OCI-LY1 (cell line): ENCODE measurements around the gene COPS2.

Source experiments
- H2AFZ ChIP-seq: fragments of 200-600 bp; sonication (generic), shearing (Covaris generic); 2 replicates; pipeline ENCODE4 v1.6.0; 2014; ENCODE audit warnings: antibody characterized with exemption, mild to moderate bottlenecking, low read length
- H3F3A ChIP-seq: fragments of 200-600 bp; sonication (generic), shearing (Covaris generic); 2 replicates; pipeline ENCODE4 v1.6.0; 2014; ENCODE audit warnings: mild to moderate bottlenecking, antibody characterized with exemption, low read length, moderate library complexity; ENCODE audit not compliant: insufficient read depth
- H3K27ac ChIP-seq: fragments of 200-600 bp; sonication (generic); 2 replicates; pipeline ENCODE4 v1.5.1; 2014; ENCODE audit warnings: low read length, mixed run types, mild to moderate bottlenecking, low read depth; ENCODE audit not compliant: poor library complexity, severe bottlenecking
- H3K27me3 ChIP-seq: fragments of 200-600 bp; sonication (generic); 2 replicates; pipeline ENCODE4 v1.6.0; 2014; ENCODE audit warnings: antibody characterized with exemption, mild to moderate bottlenecking, low read length, moderate library complexity; ENCODE audit not compliant: insufficient read depth
- H3K36me3 ChIP-seq: fragments of 200-600 bp; sonication (generic); 2 replicates; pipeline ENCODE4 v1.6.1; 2014; ENCODE audit warnings: mild to moderate bottlenecking, antibody characterized with exemption, low read length, moderate library complexity, mixed read lengths; ENCODE audit not compliant: insufficient read depth
- H3K4me1 ChIP-seq: fragments of 200-600 bp; sonication (generic); 2 replicates; pipeline ENCODE4 v1.5.1; 2014; ENCODE audit warnings: mild to moderate bottlenecking, low read length, moderate library complexity; ENCODE audit not compliant: insufficient read depth, severe bottlenecking
- H3K4me2 ChIP-seq: fragments of 200-600 bp; sonication (generic), shearing (Covaris generic); 2 replicates; pipeline ENCODE4 v1.6.1; 2014; ENCODE audit warnings: low read length
- H3K4me3 ChIP-seq: fragments of 200-600 bp; sonication (generic); 2 replicates; pipeline ENCODE4 v1.5.1; 2014; ENCODE audit warnings: low read length, low read depth, mild to moderate bottlenecking, mixed read lengths; ENCODE audit not compliant: poor library complexity, severe bottlenecking
- H3K79me2 ChIP-seq: fragments of 200-600 bp; shearing (Covaris generic); 2 replicates; pipeline ENCODE4 v1.6.1; 2016; ENCODE audit warnings: mixed run types, low read length, mixed read lengths; ENCODE audit not compliant: insufficient read depth
- H3K9ac ChIP-seq: fragments of 200-600 bp; sonication (generic), shearing (Covaris generic); 2 replicates; pipeline ENCODE4 v1.6.1; 2014; ENCODE audit warnings: mild to moderate bottlenecking, low read length, mixed read lengths
- H3K9me2 ChIP-seq: fragments of 200-600 bp; sonication (generic), shearing (Covaris generic); 2 replicates; pipeline ENCODE4 v1.6.1; 2014; ENCODE audit warnings: low read depth, mild to moderate bottlenecking, low read length, mixed read lengths
- H3K9me3 ChIP-seq: fragments of 200-600 bp; shearing (Covaris generic); 2 replicates; pipeline ENCODE4 v1.6.1; 2014; ENCODE audit warnings: low read length, mixed read lengths
- H4K20me1 ChIP-seq: fragments of 200-600 bp; sonication (generic), shearing (Covaris generic); 2 replicates; pipeline ENCODE4 v1.6.0; 2016; ENCODE audit warnings: mild to moderate bottlenecking, low read length; ENCODE audit not compliant: insufficient read depth
- CTCF ChIP-seq: fragments of 200-600 bp; sonication (generic), shearing (Covaris generic); IDR thresholded peaks from 2 replicates; pipeline ENCODE4 v1.5.1; 2017; ENCODE audit warnings: mild to moderate bottlenecking, antibody characterized with exemption, low read length, moderate library complexity, mixed read lengths
- EZH2 ChIP-seq: fragments of 200-600 bp; sonication (generic), shearing (Covaris generic); IDR thresholded peaks from 2 replicates; pipeline ENCODE4 v1.8.0; 2017; ENCODE audit warnings: borderline replicate concordance, mixed run types, mild to moderate bottlenecking, antibody characterized with exemption, low read length, moderate library complexity, mixed read lengths

Gene COPS2

GRCh38 chr15:49189631-49190030 lies 34.2 kb upstream of the COPS2 start:
- Histone ChIP-seq H3K9ac (no peak overlapping the region), H3K4me2 (no peak overlapping the region), H3K36me3 (no peaks in the 10 kb centered on the region), H3K9me2 (no peaks in the 10 kb centered on the region), H3K9me3 (no peaks in the 10 kb centered on the region), H4K20me1 (no peaks in the 10 kb centered on the region), H2AFZ (no peak overlapping the region), H3K27me3 (no peaks in the 10 kb centered on the region), H3K27ac (no peak overlapping the region), H3F3A (no peaks in the 10 kb centered on the region), H3K4me1 (peaks cover 10% of the 10 kb centered on the region), H3K4me3 (no peak overlapping the region), H3K79me2 (peaks cover 7% of the 10 kb centered on the region; the same call in 1 of the 2 replicates)
- TF ChIP-seq EZH2 (no peak), CTCF (no peak)

- H2AFZ ChIP-seq, result no peak overlapping the region
- H4K20me1 ChIP-seq, result no peaks in the 10 kb centered on the region
- no peaks in the 10 kb centered on the region for H3K36me3 ChIP-seq
- peaks cover 7% of the 10 kb centered on the region; the same call in 1 of the 2 replicates for H3K79me2 ChIP-seq
- no peaks in the 10 kb centered on the region for H3F3A ChIP-seq
- no peak overlapping the region for H3K9ac ChIP-seq
- H3K9me2 ChIP-seq, result no peaks in the 10 kb centered on the region
- peaks cover 10% of the 10 kb centered on the region for H3K4me1 ChIP-seq
- no peaks in the 10 kb centered on the region for H3K27me3 ChIP-seq
- H3K9me3 ChIP-seq, result no peaks in the 10 kb centered on the region
- no peak overlapping the region for H3K4me3 ChIP-seq
- H3K4me2 ChIP-seq, result no peak overlapping the region
- H3K27ac ChIP-seq, result no peak overlapping the region
- TF ChIP-seq CTCF, result no peak
- no peak for TF ChIP-seq EZH2
These were observed 33.5 kb upstream of the COPS2 start for GRCh38 chr15:49188933-49189332.

- H3K4me1 ChIP-seq, result peaks cover 10% of the 10 kb centered on the region
- no peak overlapping the region for H3K9ac ChIP-seq
- H3K27ac ChIP-seq, result no peak overlapping the region
- no peaks in the 10 kb centered on the region for H3K9me2 ChIP-seq
- H3K4me2 ChIP-seq, result no peak overlapping the region
- TF ChIP-seq CTCF (no peak), EZH2 (no peak)
- H3K36me3 ChIP-seq, result no peaks in the 10 kb centered on the region
- no peak overlapping the region for H2AFZ ChIP-seq
- H3K27me3 ChIP-seq, result no peaks in the 10 kb centered on the region
- H4K20me1 ChIP-seq, result no peaks in the 10 kb centered on the region
- H3F3A ChIP-seq, result no peaks in the 10 kb centered on the region
- no peak overlapping the region for H3K4me3 ChIP-seq
- no peaks in the 10 kb centered on the region for H3K9me3 ChIP-seq
- peaks cover 7% of the 10 kb centered on the region; the same call in 1 of the 2 replicates for H3K79me2 ChIP-seq
These were observed 32.3 kb upstream of the COPS2 start for GRCh38 chr15:49187549-49188245.
